ENCODE data around the gene GRIN2A. TPM values are rescaled to one million over a fixed set of nuclear protein-coding genes. Genes with fewer than 3 reads are reported as not detected.

Gene GRIN2A
- total RNA-seq, 4 donors from 2014 or later, result 0.25 to 26.1 (median 13.5) TPM

- ATAC-seq, result no peak
- 88 to 91% methylated on average over 2 to 3 of the region's 3 CpGs for WGBS, 2 donors (ENCODE audit: low coverage in 1 of 2)
- no peaks in the 10 kb centered on the region for H3K27me3 ChIP-seq
- H3K9me3 ChIP-seq, result no peaks in the 10 kb centered on the region
- TF ChIP-seq POLR2AphosphoS5 (IDR thresholded peaks at IDR 0.05) (no peak), POLR2A (IDR thresholded peaks at IDR 0.05) (no peak), EP300 (IDR thresholded peaks at IDR 0.05) (no peak), CTCF (IDR thresholded peaks at IDR 0.05) (no peak)
- H3K4me3 ChIP-seq, result no peak overlapping the region
- no peak overlapping the region for H3K27ac ChIP-seq
- H3K36me3 ChIP-seq, result no peaks in the 10 kb centered on the region
- H3K4me1 ChIP-seq, result no peaks in the 10 kb centered on the region
Observed at GRCh38 chr16:9843424-9844018, 338.7 kb downstream of the GRIN2A start.

DNA sequence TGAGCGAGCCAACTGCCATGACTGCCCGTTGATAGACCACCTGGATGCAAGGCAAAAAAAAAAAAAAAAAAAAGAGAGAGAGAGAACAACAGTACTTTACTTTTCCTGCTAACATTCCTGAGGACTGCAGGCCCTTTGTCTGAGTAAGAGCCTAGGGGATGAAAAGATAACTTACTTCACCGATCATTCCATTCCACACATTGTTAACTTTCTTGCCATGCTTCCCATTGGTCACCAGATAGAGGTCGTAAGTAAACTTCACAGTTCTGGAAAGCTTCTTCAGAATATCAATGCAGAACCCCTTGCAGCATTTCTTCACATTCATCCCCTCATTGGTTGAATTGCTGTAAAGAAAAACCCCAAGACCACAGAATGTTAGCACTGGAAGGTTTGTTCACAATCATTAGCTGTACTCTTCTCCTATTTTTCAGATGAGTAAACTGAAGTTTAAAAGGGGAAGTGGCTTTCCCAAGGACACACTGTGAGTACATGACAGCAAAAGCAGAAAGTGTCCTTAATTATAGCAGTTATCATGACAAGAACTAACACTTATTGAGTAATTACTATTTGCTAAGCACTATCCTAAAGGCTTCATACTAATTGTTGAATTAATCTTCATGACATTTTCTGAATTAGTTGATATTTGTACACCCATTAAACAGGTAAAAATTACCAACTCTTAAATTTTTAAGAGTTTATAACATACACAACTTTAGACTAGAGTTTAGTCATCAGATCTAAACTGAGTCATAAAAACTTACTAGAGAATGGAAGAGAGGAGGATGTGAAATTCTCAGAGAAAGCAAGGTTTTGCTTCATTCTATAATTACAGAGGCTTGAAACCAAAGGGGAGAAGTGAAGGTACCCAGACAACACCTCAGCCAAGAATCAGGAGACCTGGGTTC is 341.2 kb downstream of the GRIN2A start:
- Histone ChIP-seq H3K4me3 (no peak overlapping the region), H3K27ac (no peak overlapping the region), H3K9me3 (no peaks in the 10 kb centered on the region), H3K36me3 (no peaks in the 10 kb centered on the region), H3K27me3 (no peaks in the 10 kb centered on the region), H3K4me1 (no peaks in the 10 kb centered on the region)
- ATAC-seq, result no peak
- WGBS, 2 donors (ENCODE audit: low coverage in 1 of 2), result 50 to 61% methylated on average over 1 to 2 of the region's 4 CpGs
- TF ChIP-seq CTCF (IDR thresholded peaks at IDR 0.05), result no peak
- no peak for TF ChIP-seq POLR2A (IDR thresholded peaks at IDR 0.05)
- TF ChIP-seq EP300 (IDR thresholded peaks at IDR 0.05), result no peak
- no peak for TF ChIP-seq POLR2AphosphoS5 (IDR thresholded peaks at IDR 0.05)

- no peak for TF ChIP-seq EP300 (IDR thresholded peaks at IDR 0.05)
- no peak for TF ChIP-seq POLR2A (IDR thresholded peaks at IDR 0.05)
- TF ChIP-seq CTCF (IDR thresholded peaks at IDR 0.05), result no peak
- no peak for TF ChIP-seq POLR2AphosphoS5 (IDR thresholded peaks at IDR 0.05)
- H3K36me3 ChIP-seq, result peaks cover 0 to 7% of the 10 kb centered on the region in 2 donors
- H3K27me3 ChIP-seq, result no peaks in the 10 kb centered on the region
- WGBS, 2 donors (ENCODE audit: low coverage in 1 of 2), result 88% methylated on average over 2 of the region's 2 CpGs; no CpG with 5 or more reads in 1 of the 2 donors
- no peak overlapping the region for H3K4me3 ChIP-seq
- H3K9me3 ChIP-seq, result no peaks in the 10 kb centered on the region
- ATAC-seq, result no peak
- H3K4me1 ChIP-seq, result no peaks in the 10 kb centered on the region
- no peak overlapping the region for H3K27ac ChIP-seq
Observed at GRCh38 chr16:9837481-9837880, 344.7 kb downstream of the GRIN2A start.

GRCh38 chr16:9836118-9836736 is 346.0 kb downstream of the GRIN2A start:
- Histone ChIP-seq H3K27ac (no peak overlapping the region), H3K9me3 (no peaks in the 10 kb centered on the region), H3K4me1 (no peaks in the 10 kb centered on the region), H3K27me3 (no peaks in the 10 kb centered on the region), H3K4me3 (no peak overlapping the region), H3K36me3 (peaks cover 0 to 7% of the 10 kb centered on the region in 2 donors)
- no peak for TF ChIP-seq CTCF (IDR thresholded peaks at IDR 0.05)
- TF ChIP-seq EP300 (IDR thresholded peaks at IDR 0.05), result no peak
- no peak for TF ChIP-seq POLR2AphosphoS5 (IDR thresholded peaks at IDR 0.05)
- no peak for TF ChIP-seq POLR2A (IDR thresholded peaks at IDR 0.05)
- no peak for ATAC-seq
- 35 to 45% methylated on average over 9 of the region's 9 CpGs for WGBS, 2 donors (ENCODE audit: low coverage in 1 of 2)

Data from gastroesophageal sphincter (tissue), 4 donors.